Stimulated activated CD4-positive, alpha-beta T cell treated with anti-CD3 and anti-CD28 coated beads, Interleukin-12 subunit alpha, Interleukin-12 subunit beta, amount 100 ng/mL, for 4 hours (primary cell): Measurements from ENCODE around the gene ST7.
A peak's percentile ranks its signal among the peaks of the same experiment; 100 is the strongest.

Experiments
- DNase-seq: peaks from one replicate; pipeline ENCODE4 v3.0.0-alpha.2; 2020

ST7 gene

GRCh38 chr7:117202511-117202910, 249.2 kb downstream of the ST7 start:
- DNase-seq, result no peak

GRCh38 chr7:117203205-117203604, 249.9 kb downstream of the ST7 start:
- no peak for DNase-seq

- no peak for DNase-seq
Measured at GRCh38 chr7:117205873-117206272, 252.6 kb downstream of the ST7 start.

GRCh38 chr7:117208257-117208656, 255.0 kb downstream of the ST7 start:
- no peak for DNase-seq

- DNase-seq, result no peak
Measured at GRCh38 chr7:117210397-117210796, 257.1 kb downstream of the ST7 start.

- no peak for DNase-seq
Measured at GRCh38 chr7:117210908-117211307, 257.6 kb downstream of the ST7 start.

GRCh38 chr7:117211614-117212013, 258.3 kb downstream of the ST7 start:
- DNase-seq, result no peak

- peak; percentile 17 for DNase-seq
Measured at GRCh38 chr7:117212969-117213877, 259.9 kb downstream of the ST7 start.

GRCh38 chr7:117216010-117216409, 262.7 kb downstream of the ST7 start:
- no peak for DNase-seq

- DNase-seq, result no peak
Measured at GRCh38 chr7:117216436-117217069, 263.3 kb downstream of the ST7 start.

GRCh38 chr7:117217106-117218035, 264.1 kb downstream of the ST7 start:
- DNase-seq, result no peak

- DNase-seq, result no peak
Measured at GRCh38 chr7:117218700-117219099, 265.4 kb downstream of the ST7 start.

- no peak for DNase-seq
Measured at GRCh38 chr7:117219485-117219884, 266.2 kb downstream of the ST7 start.

GRCh38 chr7:117220836-117221235, 267.5 kb downstream of the ST7 start:
- DNase-seq, result no peak

- DNase-seq, result no peak
Measured at GRCh38 chr7:117225536-117225935, 272.2 kb downstream of the ST7 start.

- DNase-seq, result no peak
Measured at GRCh38 chr7:117227091-117227490, 273.8 kb downstream of the ST7 start.

GRCh38 chr7:117229350-117229749, 276.0 kb downstream of the ST7 start:
- no peak for DNase-seq

- no peak for DNase-seq
Measured at GRCh38 chr7:117230276-117231046, 277.2 kb downstream of the ST7 start.

GRCh38 chr7:117231047-117231359, 277.7 kb downstream of the ST7 start:
- no peak for DNase-seq

- DNase-seq, result no peak
Measured at GRCh38 chr7:117237646-117238045, 284.3 kb downstream of the ST7 start.

GRCh38 chr7:117238472-117238871, 285.2 kb downstream of the ST7 start:
- no peak for DNase-seq

- DNase-seq, result no peak
Measured at GRCh38 chr7:117238937-117239336, 285.6 kb downstream of the ST7 start.

- DNase-seq, result no peak
Measured at GRCh38 chr7:117241088-117241487, 287.8 kb downstream of the ST7 start.
